NCI-H2196 treated with DMSO at 0.1 percent for 48 hours (cell line): Measurements from ENCODE around the gene CRYBA2.

Experiments used
- DNase-seq: peaks from one replicate; lab custom pipeline; 2025; ENCODE audit not compliant: unreplicated experiment; lab: John Stamatoyannopoulos, UW

CRYBA2 gene

DNA sequence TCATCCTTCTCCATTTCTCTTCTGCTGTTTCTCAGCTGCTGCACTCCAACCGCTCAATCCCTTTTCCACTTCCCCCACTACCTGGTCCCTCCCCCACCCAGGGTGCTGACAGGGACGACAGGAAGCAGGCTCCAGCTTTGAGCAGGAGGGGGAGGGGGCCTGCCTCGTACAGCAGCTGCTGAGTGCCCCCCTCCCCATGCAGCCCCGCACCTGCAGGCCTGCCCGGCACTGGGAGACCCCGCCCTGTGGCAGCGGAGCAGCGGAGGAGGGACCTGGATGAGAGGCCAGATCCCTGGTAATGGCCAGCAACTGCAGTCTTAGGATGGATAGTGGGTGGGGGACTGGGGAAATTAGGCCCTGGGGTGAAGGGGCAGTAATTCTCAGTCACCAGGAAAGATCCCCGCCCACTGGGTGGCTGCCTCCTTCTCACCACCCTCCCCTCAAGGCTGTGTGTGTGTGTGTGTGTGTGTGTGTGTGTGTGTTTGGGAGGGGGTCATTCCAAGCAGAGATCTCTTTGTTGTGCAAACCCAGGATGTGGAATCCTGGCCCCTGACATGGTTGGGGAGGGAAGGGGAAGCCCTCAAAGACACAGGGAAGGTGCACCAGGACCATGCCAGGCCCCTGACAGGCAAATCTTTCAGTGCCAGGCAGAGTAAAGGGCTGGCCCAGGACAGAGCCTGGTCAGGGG lies 6.8 kb upstream of the CRYBA2 start:
- DNase-seq: peak; percentile 89

- DNase-seq: peak; percentile 52
These were observed 6.0 kb upstream of the CRYBA2 start for GRCh38 chr2:218999021-218999880.

GRCh38 chr2:218998414-218999002 lies 5.3 kb upstream of the CRYBA2 start:
- DNase-seq: no peak

DNA sequence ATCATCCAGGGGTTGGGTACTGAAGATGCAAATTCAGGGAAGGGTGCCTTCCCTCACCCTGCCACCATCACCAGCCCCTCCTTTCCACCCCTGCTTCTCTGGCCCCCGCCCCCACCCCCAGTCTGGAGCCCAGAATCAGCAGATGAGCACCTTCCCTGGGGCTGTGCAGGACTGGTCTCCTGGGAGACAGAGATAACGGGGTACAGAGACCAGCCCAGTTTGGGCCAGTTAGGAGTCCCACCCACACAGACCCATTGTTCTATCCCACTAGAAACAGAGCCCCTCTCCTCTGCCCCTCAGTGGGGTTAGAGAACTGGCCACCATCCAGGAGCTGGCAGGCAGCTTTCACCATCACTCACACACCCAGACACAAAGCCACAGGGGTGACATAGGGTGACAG lies 4.5 kb upstream of the CRYBA2 start:
- no peak for DNase-seq

DNA sequence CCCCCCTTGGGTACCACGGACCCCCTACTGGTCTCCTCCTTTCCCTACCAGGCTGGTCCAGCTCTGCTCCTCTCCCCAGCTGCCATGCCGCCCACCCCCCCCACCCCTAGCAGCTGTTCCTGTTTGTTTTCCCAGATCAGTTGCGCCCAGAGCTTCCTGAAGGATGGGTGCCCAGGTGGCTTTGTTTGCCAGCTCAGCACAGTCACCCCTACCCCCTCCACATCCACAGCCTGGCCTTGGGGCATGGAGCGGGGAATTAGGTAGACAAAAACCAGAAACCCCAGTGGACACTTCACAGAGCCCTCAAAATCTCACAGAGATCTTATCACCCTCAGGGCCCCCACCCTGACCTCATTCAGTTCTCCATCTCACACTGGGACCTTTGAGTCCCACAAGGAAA lies 3.7 kb upstream of the CRYBA2 start:
- DNase-seq: peak; percentile 81

GRCh38 chr2:218995972-218996711 lies 2.9 kb upstream of the CRYBA2 start:
- peak; percentile 89 for DNase-seq

DNA sequence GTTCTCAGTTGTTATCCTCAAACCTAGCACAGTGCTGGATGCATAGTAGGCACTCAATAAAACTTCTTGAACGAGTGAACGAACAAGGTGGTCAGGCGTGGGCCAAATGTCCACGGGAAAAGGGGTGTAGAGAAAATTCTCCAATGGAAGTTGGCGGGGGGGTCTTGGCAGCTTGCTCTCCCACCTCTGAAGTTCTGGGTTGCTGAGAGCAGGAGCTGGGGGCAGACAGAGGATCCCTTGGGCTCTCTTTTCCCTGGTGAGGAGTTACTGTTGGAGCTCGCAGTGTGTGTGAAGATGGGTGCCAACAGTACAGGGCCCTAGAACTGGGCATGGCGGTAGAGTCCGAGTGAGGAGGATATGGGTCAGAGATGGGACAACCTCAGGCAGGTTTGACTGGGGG lies 2.3 kb upstream of the CRYBA2 start:
- no peak for DNase-seq

DNA sequence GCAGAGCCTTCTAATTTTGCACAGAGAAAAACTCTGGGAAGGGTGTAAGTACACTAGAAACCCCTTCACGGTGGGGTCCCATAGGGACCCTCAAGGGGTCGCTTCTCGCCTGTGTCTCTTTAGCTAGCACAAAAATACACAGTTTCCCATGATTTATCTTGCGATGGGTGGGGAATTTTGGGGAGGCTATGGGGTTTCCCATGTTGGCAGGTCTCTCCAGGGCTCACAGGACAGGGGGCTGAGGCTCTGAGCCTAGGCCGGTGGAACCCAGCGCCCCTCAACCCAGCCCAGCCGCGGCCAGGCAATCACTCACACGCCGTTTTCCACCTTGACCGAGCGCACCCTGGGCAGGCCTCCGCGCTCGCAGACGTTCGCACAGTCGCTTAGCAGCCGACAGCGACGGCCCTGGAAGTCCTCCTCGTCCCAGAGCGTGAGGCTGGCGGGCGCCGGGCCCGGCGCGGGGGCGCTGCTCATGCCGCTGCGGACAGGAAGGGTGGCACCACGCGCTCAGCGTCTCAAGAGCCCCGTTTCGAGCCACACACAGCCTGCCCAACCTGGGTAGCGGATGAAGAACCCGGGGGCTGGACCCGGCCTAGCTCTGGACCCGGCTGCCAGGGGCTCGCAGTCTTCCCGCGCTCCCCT lies 398 bp downstream of the CRYBA2 start:
- DNase-seq: no peak

GRCh38 chr2:218992196-218992595 lies 1.0 kb downstream of the CRYBA2 start:
- no peak for DNase-seq

GRCh38 chr2:218991674-218992168 lies 1.5 kb downstream of the CRYBA2 start:
- no peak for DNase-seq

DNA sequence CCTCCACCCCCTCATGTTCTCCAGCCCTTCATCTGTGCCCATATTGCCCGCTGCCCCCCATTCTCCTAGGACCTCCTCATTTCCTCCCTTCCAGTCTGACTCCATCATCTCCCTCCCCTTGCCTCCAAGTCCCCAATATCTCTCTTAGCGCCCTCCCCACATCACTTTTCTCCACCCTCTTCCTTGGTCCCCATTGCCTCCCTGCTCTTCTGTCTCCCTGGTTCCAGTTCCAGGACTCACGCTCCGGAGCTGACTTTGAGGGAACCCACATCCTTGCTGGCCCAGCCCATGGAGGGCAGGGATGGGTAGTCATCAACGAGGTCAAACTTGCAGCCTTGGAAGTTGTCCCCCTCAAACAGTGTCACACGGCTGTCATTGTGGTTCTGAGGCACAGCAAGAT lies 2.6 kb downstream of the CRYBA2 start:
- DNase-seq: no peak

DNA sequence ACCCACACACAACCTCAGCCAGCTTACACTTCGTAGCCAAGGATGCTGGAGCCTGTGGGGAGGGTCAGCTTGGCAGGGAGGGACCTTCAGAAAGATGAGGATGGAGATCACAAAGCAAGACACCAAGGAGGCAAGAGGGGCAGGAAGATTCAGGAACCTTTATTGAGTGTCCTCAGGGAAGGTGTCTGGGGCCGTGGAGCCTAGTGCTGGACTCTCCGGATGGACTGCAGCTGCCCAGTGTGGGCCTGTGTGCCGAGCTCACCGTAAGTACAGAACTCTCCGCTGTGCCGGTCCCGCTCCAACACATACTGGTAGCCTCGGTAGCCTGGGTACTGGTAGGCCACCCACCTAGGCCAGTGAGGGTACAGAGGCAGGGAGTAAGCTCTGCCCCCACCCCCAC lies 3.2 kb downstream of the CRYBA2 start:
- no peak for DNase-seq

DNA sequence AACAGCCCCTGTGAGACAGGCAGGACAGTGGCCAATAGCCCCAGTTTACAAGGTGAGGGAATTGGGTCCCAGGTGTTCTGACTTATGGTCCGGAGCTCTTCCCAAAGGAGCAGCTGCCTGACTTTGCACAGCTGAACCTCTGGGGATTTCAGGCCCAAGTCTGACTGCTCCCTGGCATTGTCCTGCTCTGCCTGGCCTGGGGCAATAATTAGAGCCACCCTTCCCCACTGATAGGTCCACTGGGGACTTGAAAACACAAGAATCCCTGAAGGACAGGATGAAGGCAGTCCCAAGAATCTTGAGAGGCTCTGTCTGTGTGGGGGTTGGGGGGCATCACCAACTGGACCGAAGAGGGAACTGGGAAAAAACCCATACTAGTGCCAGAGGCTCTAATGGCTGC lies 4.6 kb downstream of the CRYBA2 start:
- DNase-seq: no peak

- no peak for DNase-seq
These were observed 5.1 kb downstream of the CRYBA2 start for GRCh38 chr2:218988164-218988563.

GRCh38 chr2:218986148-218986761 lies 7.0 kb downstream of the CRYBA2 start:
- no peak for DNase-seq

GRCh38 chr2:218985325-218986091 lies 7.7 kb downstream of the CRYBA2 start:
- no peak for DNase-seq

DNA sequence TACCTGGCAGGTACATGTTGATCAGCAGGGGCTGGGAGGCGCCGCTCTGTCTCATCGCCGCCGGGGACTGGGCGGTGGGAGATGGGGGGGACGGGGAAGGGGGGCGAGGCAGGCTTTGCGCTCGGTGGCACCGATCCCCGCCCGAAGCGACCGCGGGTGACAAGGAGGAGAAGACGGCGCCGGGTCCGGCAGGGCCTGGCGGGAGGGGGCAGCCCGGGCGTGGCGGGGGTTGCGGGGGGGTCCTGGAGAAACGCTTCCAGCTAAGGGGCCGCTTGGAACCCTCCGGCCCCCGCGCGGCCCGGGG lies 8.2 kb downstream of the CRYBA2 start, which contains the start of gene FEV:
FEV (minus strand) TSS at position 164 of the 304 bp plus-strand sequence; CDS start at position 55, 109 bp downstream.
- no peak for DNase-seq

DNA sequence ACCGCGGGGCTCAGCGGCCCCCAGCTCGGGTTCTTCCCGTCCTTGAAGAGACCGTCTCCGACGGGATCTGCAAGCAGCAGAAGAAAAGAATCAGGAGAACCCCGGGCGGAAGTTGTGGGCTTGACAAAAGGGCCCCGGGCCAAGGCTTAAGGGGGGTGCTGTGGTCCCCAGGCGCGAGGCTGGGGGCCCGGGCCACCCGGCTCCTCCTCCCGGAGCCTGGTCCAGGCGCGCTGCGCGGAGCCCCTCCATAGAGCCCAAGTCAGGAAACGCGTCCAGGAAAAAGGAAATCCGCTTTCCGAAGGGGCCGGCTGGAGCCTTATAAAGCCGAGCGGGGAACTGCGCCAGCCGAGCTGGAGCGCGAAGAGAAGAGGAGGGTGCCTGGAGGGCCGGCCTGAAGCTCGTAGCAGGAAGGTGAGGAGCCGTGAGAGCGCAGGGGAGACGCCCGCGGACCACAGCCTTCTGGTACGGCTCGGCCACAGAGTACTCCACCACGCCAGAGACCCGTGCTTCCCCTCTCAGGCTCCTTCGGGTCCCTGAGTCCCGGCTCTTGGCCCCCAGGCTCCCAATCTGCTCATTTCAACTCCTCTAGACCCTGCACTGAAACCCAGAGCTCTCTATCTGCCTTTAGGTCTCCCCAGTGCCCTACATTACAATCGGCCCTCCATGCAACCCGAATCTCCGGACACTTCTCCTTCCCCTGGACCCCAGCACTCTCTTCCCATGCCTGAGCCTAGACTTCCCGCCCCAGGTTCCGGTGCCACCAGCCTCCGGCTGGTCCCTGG lies 8.8 kb downstream of the CRYBA2 start:
- DNase-seq: no peak

DNA sequence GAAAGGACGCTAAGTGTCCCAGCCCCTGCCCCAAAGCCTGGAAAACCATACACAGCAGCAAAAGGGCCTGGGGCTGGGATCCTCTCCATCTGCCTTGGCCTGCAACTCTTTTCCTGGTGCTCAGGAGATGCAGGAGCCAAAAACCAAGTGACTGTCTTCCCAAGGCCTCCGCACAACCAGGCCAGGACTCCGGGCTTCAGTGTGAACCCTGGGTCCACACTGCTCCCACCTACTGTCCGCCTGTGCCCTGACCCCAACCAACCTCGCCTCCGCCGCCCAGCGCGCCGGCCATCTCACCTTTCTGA lies 9.3 kb downstream of the CRYBA2 start:
- no peak for DNase-seq
